ENCODE measurements around the gene SNW1. TPM values are rescaled to one million over a fixed set of nuclear protein-coding genes. Genes with fewer than 3 reads are reported as not detected.

The SNW1 gene
- total RNA-seq, 1 donor from 2014 or later: 36.8 TPM

GRCh38 chr14:77681196-77682157 is 79.5 kb downstream of the SNW1 start:
- H3K4me3 ChIP-seq: no peak overlapping the region
- H3K4me1 ChIP-seq: peaks cover 8% of the 10 kb centered on the region
- H3K27ac ChIP-seq: no peak overlapping the region
- no peaks in the 10 kb centered on the region for H3K27me3 ChIP-seq
- no peaks in the 10 kb centered on the region for H3K9me3 ChIP-seq
- peaks cover 0 to 19% of the 10 kb centered on the region in 2 donors for H3K36me3 ChIP-seq
- intact Hi-C loops (cut with DNase I): no loop called here
- DNase-seq (ENCODE audit: extremely low spot score in 2 of 2): no peak
- no peak for TF ChIP-seq POLR2AphosphoS5 (IDR thresholded peaks at IDR 0.05; ENCODE audit: insufficient read depth in 1 of 2, low read depth in 1 of 2)
- TF ChIP-seq POLR2A (IDR thresholded peaks at IDR 0.05): no peak
- no peak for TF ChIP-seq CTCF (IDR thresholded peaks at IDR 0.05)

GRCh38 chr14:77674931-77675330 is 86.0 kb downstream of the SNW1 start:
- H3K27me3 ChIP-seq: no peaks in the 10 kb centered on the region
- DNase-seq (ENCODE audit: extremely low spot score in 2 of 2): no peak
- peaks cover 0 to 49% of the 10 kb centered on the region in 2 donors for H3K36me3 ChIP-seq
- no peaks in the 10 kb centered on the region for H3K9me3 ChIP-seq
- intact Hi-C loops (cut with DNase I): no loop called here
- no peak overlapping the region for H3K27ac ChIP-seq
- H3K4me1 ChIP-seq: no peaks in the 10 kb centered on the region
- TF ChIP-seq POLR2A (IDR thresholded peaks at IDR 0.05) (no peak), POLR2AphosphoS5 (IDR thresholded peaks at IDR 0.05; ENCODE audit: insufficient read depth in 1 of 2, low read depth in 1 of 2) (no peak), CTCF (IDR thresholded peaks at IDR 0.05) (no peak)
- H3K4me3 ChIP-seq: no peak overlapping the region

GRCh38 chr14:77673193-77673592 is 87.8 kb downstream of the SNW1 start:
- intact Hi-C loops (cut with DNase I): no loop called here
- Histone ChIP-seq H3K27me3 (no peaks in the 10 kb centered on the region), H3K36me3 (peaks cover 0 to 42% of the 10 kb centered on the region in 2 donors), H3K9me3 (no peaks in the 10 kb centered on the region), H3K4me1 (no peaks in the 10 kb centered on the region), H3K27ac (no peak overlapping the region), H3K4me3 (no peak overlapping the region)
- TF ChIP-seq POLR2AphosphoS5 (IDR thresholded peaks at IDR 0.05; ENCODE audit: insufficient read depth in 1 of 2, low read depth in 1 of 2) (no peak), POLR2A (IDR thresholded peaks at IDR 0.05) (no peak), CTCF (IDR thresholded peaks at IDR 0.05) (no peak)
- no peak for DNase-seq (ENCODE audit: extremely low spot score in 2 of 2)

Other genes starting within 250 kb of the SNW1 start
- 23.1 TPM for gene SPTLC2, start 144.5 kb downstream of the SNW1 start, total RNA-seq
- gene ALKBH1, start 53.1 kb downstream of the SNW1 start, total RNA-seq: 8.3 TPM
- 90.1 TPM for gene SLIRP, start 53.1 kb downstream of the SNW1 start, total RNA-seq
- 10.8 TPM for gene ADCK1, start 39.0 kb upstream of the SNW1 start, total RNA-seq